Fibroblast of lung (primary cell): ENCODE results near the gene PRICKLE4. TPM values are rescaled to one million over a fixed set of nuclear protein-coding genes. Genes with fewer than 3 reads are reported as not detected.

Experiments used
- DNase-seq, 2 donors: peaks; one replicate each; pipeline versions ENCODE4 v3.0.0 to v3.0.0-alpha.2; 2010; ENCODE audit warnings: low read depth in 2 of 2
- H2AFZ ChIP-seq: 2 replicates; pipeline ENCODE4 v1.5.1; 2012; ENCODE audit warnings: low read length, control low read depth, inconsistent platforms
- H3K27ac ChIP-seq: 2 replicates; pipeline ENCODE4 v1.5.1; 2011; ENCODE audit warnings: low read length, control low read depth; ENCODE audit not compliant: insufficient read depth
- H3K27me3 ChIP-seq: 2 replicates; pipeline ENCODE4 v1.5.1; 2011; ENCODE audit warnings: mild to moderate bottlenecking, low read length; ENCODE audit not compliant: control insufficient read depth, insufficient read depth
- H3K36me3 ChIP-seq: 2 replicates; pipeline ENCODE4 v1.5.1; 2011; ENCODE audit warnings: low read length; ENCODE audit not compliant: control insufficient read depth, insufficient read depth
- H3K4me1 ChIP-seq: 2 replicates; pipeline ENCODE4 v1.5.1; 2011; ENCODE audit warnings: low read length; ENCODE audit not compliant: control insufficient read depth, insufficient read depth; ENCODE audit errors: extremely low read depth
- H3K4me2 ChIP-seq: 2 replicates; pipeline ENCODE4 v1.5.1; 2011; ENCODE audit warnings: low read length, control low read depth; ENCODE audit not compliant: insufficient read depth; ENCODE audit errors: extremely low read depth
- H3K4me3 ChIP-seq, 4 experiments: fragments of 200-600 bp in 1 of 4; sonication (generic) in 1 of 4; replicated peaks in 1 of 4; 2 replicates each; pipeline ENCODE4 v1.5.1; 2011 to 2016; ENCODE audit warnings: low read length in 4 of 4, low read depth in 3 of 4, mild to moderate bottlenecking in 3 of 4, control low read depth in 2 of 4, inconsistent platforms in 1 of 4, mixed read lengths in 1 of 4; ENCODE audit not compliant: insufficient read depth in 1 of 4; ENCODE audit errors: control extremely low read depth in 1 of 4
- H3K79me2 ChIP-seq: 2 replicates; pipeline ENCODE4 v1.5.1; 2012; ENCODE audit warnings: mild to moderate bottlenecking, low read length, inconsistent platforms; ENCODE audit not compliant: control insufficient read depth, insufficient read depth
- H3K9ac ChIP-seq: 2 replicates; pipeline ENCODE4 v1.5.1; 2011; ENCODE audit warnings: mild to moderate bottlenecking, low read length, control low read depth; ENCODE audit not compliant: insufficient read depth
- H3K9me3 ChIP-seq: 2 replicates; pipeline ENCODE4 v1.5.1; 2012; ENCODE audit warnings: low read depth, low read length; ENCODE audit not compliant: control insufficient read depth, insufficient read depth
- H4K20me1 ChIP-seq: 2 replicates; pipeline ENCODE4 v1.5.1; 2011; ENCODE audit warnings: low read length; ENCODE audit not compliant: control insufficient read depth, insufficient read depth; ENCODE audit errors: extremely low read depth
- CTCF ChIP-seq, 2 donors: IDR thresholded peaks in 1 of 2; conservative IDR thresholded peaks in 1 of 2; 1 replicate in 1 of 2; 2 replicates in 1 of 2; pipeline ENCODE4 v1.5.1; 2011 to 2012; ENCODE audit warnings: low read length in 2 of 2, control low read depth in 1 of 2, inconsistent platforms in 1 of 2, low read depth in 1 of 2, mild to moderate bottlenecking in 1 of 2
- EZH2 ChIP-seq: IDR thresholded peaks from 2 replicates; pipeline ENCODE4 v1.5.1; 2012; ENCODE audit warnings: low read length, control low read depth, mild to moderate bottlenecking; ENCODE audit errors: missing control alignments
- polyA plus RNA-seq, 2 donors: library from polyadenylated mRNA; depleted of rRNA in 1 of 2; stranded (reverse) in 1 of 2; unstranded in 1 of 2; fragments of >200 nt; gene quantifications; 2 replicates each; pipeline ENCODE4 v1.2.1, GENCODE V29; 2011 to 2012; ENCODE audit warnings: missing spikeins in 1 of 2
- total RNA-seq: library from RNA; depleted of rRNA; stranded (reverse); fragments of >200 nt; gene quantifications from 2 replicates; pipeline ENCODE4 v1.2.1, GENCODE V29; 2014

The PRICKLE4 gene
- total and polyA plus RNA-seq, 2 donors (not counting 1 experiment from before 2014, with no cell fraction given) = 0.08 TPM; not detected in 1

GRCh38 chr6:41756354-41756753, 24.2 kb upstream of the PRICKLE4 start:
- no peaks in the 10 kb centered on the region for H3K4me1 ChIP-seq

GRCh38 chr6:41757271-41757670, 23.3 kb upstream of the PRICKLE4 start:
- Histone ChIP-seq H4K20me1 (no peaks in the 10 kb centered on the region), H3K36me3 (no peaks in the 10 kb centered on the region), H3K9ac (no peak overlapping the region), H2AFZ (no peak overlapping the region), H3K9me3 (no peaks in the 10 kb centered on the region), H3K4me1 (no peaks in the 10 kb centered on the region), H3K4me3 (no peak overlapping the region), H3K27me3 (peaks cover 12% of the 10 kb centered on the region), H3K79me2 (no peaks in the 10 kb centered on the region), H3K27ac (no peak overlapping the region), H3K4me2 (no peak overlapping the region)
- TF ChIP-seq EZH2 (no peak), CTCF (conservative IDR thresholded peaks at IDR 0.05 in 1 of 2, IDR thresholded peaks at IDR 0.05 in 1 of 2; ENCODE audit: low read depth in 1 of 2, low read length in 2 of 2) (no peak)
- DNase-seq = no peak

More at GRCh38 chr6:41756354-41756753, 24.2 kb upstream of the PRICKLE4 start:
- Histone ChIP-seq H3K27me3 (peaks cover 12% of the 10 kb centered on the region), H3K79me2 (no peaks in the 10 kb centered on the region), H3K27ac (no peak overlapping the region), H3K36me3 (no peaks in the 10 kb centered on the region), H3K9ac (no peak overlapping the region), H4K20me1 (no peaks in the 10 kb centered on the region), H3K9me3 (no peaks in the 10 kb centered on the region), H3K4me3 (no peak overlapping the region), H3K4me2 (no peak overlapping the region), H2AFZ (no peak overlapping the region)
- no peak for DNase-seq
- TF ChIP-seq CTCF (conservative IDR thresholded peaks at IDR 0.05 in 1 of 2, IDR thresholded peaks at IDR 0.05 in 1 of 2; ENCODE audit: low read depth in 1 of 2, low read length in 2 of 2) (no peak), EZH2 (no peak)

- Histone ChIP-seq H3K27me3 (peaks cover 12% of the 10 kb centered on the region), H3K27ac (no peak overlapping the region), H4K20me1 (no peaks in the 10 kb centered on the region), H3K79me2 (no peaks in the 10 kb centered on the region), H3K4me2 (no peak overlapping the region), H2AFZ (no peak overlapping the region), H3K4me1 (no peaks in the 10 kb centered on the region), H3K9ac (no peak overlapping the region), H3K9me3 (no peaks in the 10 kb centered on the region), H3K4me3 (no peak overlapping the region), H3K36me3 (no peaks in the 10 kb centered on the region)
- peak in 1 of 2 donors; percentile 48 for DNase-seq
- TF ChIP-seq EZH2 = no peak
- TF ChIP-seq CTCF (conservative IDR thresholded peaks at IDR 0.05 in 1 of 2, IDR thresholded peaks at IDR 0.05 in 1 of 2; ENCODE audit: low read depth in 1 of 2, low read length in 2 of 2) = no peak
Observed at GRCh38 chr6:41757931-41758640, 22.5 kb upstream of the PRICKLE4 start.
